Progenitor cell of endocrine pancreas (in vitro differentiated cells): ENCODE measurements around the gene STXBP5. TPM values are rescaled to one million over a fixed set of nuclear protein-coding genes. Genes with fewer than 3 reads are reported as not detected.

Experiments
- DNase-seq: peaks from one replicate; pipeline ENCODE4 v3.0.0; 2021; ENCODE audit warnings: low spot score; ENCODE audit not compliant: unreplicated experiment
- H3K27ac Mint-ChIP-seq: 2 replicates; pipeline ENCODE4 v1.8.0; 2021; ENCODE audit warnings: mild to moderate bottlenecking, moderate library complexity, mixed read lengths
- H3K27me3 Mint-ChIP-seq: 2 replicates; pipeline ENCODE4 v1.8.0; 2021; ENCODE audit warnings: mixed read lengths
- H3K36me3 Mint-ChIP-seq: 2 replicates; pipeline ENCODE4 v1.8.0; 2022; ENCODE audit warnings: mixed read lengths; ENCODE audit not compliant: insufficient read depth
- H3K4me1 Mint-ChIP-seq: 2 replicates; pipeline ENCODE4 v1.8.0; 2021; ENCODE audit warnings: low read depth, mixed read lengths
- H3K4me3 Mint-ChIP-seq: 2 replicates; pipeline ENCODE4 v1.8.0; 2021; ENCODE audit warnings: low read depth, mild to moderate bottlenecking, moderate library complexity, mixed read lengths
- H3K9me3 Mint-ChIP-seq: 2 replicates; pipeline ENCODE4 v1.8.0; 2021; ENCODE audit warnings: low read depth, mixed read lengths
- total RNA-seq: library from RNA; stranded (reverse); gene quantifications from 2 replicates; pipeline ENCODE4 v1.2.1, GENCODE V29; 2021
- TF ChIP-seq, protein P1 (sequence below): fragments of 200-600 bp; sonication (generic); IDR thresholded peaks from one replicate; pipeline ENCODE4 v1.5.0; 2021; ENCODE audit warnings: antibody characterized with exemption, mild to moderate bottlenecking; ENCODE audit not compliant: unreplicated experiment

The STXBP5 gene
- total RNA-seq, 1 donor from 2014 or later: 43.0 TPM

DNA sequence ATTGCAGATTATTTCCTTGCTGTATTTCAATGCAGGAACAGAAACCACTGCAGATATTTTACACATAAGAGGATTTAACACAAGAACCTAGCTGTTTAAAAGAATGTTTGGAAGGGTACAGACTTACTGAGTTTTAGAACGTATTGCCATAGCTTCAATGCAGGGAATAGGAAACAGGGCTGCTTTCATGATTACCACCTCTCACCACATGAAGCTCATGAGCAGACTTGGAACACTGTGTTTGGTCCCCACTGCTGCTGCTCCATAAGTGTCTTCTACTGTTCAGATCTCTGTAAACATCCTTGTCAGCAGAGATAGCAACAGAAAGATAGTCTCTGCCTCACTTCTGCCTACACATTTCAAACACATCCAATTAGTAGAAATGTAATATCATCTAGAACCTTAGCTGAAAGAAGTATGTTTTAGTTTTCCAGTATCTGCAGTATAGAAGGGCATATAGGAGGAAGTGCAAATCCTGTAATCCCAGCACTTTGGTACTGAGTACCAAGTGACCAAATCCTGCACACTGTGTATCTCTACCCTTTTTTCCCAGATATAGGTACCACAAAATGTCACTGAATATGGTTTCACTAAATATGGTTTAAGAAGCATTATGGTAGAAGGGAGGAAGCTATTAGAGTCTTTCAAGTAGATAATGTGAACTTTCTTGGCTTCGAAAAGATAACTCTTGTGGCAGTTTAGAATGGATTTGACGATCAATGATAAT, 51.9 kb downstream of the STXBP5 start:
- Mint-ChIP-seq H3K4me3 (no peak overlapping the region), H3K9me3 (peaks cover 19% of the 10 kb centered on the region), H3K27ac (no peak overlapping the region), H3K36me3 (peaks cover 40% of the 10 kb centered on the region), H3K4me1 (no peaks in the 10 kb centered on the region), H3K27me3 (no peaks in the 10 kb centered on the region)
- TF ChIP-seq, protein P1, sequence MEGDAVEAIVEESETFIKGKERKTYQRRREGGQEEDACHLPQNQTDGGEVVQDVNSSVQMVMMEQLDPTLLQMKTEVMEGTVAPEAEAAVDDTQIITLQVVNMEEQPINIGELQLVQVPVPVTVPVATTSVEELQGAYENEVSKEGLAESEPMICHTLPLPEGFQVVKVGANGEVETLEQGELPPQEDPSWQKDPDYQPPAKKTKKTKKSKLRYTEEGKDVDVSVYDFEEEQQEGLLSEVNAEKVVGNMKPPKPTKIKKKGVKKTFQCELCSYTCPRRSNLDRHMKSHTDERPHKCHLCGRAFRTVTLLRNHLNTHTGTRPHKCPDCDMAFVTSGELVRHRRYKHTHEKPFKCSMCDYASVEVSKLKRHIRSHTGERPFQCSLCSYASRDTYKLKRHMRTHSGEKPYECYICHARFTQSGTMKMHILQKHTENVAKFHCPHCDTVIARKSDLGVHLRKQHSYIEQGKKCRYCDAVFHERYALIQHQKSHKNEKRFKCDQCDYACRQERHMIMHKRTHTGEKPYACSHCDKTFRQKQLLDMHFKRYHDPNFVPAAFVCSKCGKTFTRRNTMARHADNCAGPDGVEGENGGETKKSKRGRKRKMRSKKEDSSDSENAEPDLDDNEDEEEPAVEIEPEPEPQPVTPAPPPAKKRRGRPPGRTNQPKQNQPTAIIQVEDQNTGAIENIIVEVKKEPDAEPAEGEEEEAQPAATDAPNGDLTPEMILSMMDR: no peak
- no peak for DNase-seq

DNA sequence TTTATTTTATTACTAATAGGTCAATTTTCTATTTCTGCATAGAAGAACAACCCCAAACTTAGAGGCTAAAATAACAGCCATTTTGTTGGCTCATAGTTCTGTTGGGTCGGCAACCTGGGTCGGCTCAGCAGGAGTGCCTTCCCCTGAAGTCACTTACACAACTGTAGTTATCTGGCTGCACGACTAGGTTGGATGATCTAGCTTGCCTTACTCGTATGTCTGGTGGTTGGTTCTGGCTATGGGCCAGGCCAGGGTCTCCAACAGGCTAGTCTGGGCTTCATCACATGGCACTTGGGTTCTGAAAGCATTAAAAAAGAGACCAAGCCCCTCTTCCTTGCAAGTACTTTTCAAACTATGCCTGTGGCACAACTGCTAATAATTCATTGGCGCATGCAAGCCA, 53.5 kb downstream of the STXBP5 start:
- TF ChIP-seq, protein P1: no peak
- Mint-ChIP-seq H3K27me3 (no peaks in the 10 kb centered on the region), H3K4me1 (peaks cover 5% of the 10 kb centered on the region), H3K9me3 (peaks cover 9% of the 10 kb centered on the region), H3K27ac (no peak overlapping the region), H3K4me3 (no peak overlapping the region), H3K36me3 (peaks cover 28% of the 10 kb centered on the region)
- no peak for DNase-seq

DNA sequence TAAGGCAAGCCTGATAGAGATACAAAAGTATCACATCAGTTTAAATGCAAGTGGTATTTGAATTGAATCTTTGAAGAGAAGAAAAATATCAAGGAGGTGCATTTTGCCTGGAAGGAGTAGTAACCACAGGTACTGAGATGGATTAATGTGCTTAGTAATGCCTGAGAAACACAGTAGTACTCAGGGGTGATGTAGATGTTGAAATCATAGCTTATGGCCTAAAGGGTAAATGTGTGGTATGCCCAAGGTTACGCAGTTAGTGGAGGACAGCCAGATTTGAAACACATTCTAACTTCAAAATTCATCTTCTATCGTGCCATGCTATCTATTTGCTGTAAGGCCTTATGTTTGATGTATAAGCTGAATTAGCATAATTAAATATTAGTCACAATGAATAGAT, 55.9 kb downstream of the STXBP5 start:
- Mint-ChIP-seq H3K36me3 (peaks cover 11% of the 10 kb centered on the region), H3K27me3 (no peaks in the 10 kb centered on the region), H3K4me3 (no peak overlapping the region), H3K9me3 (no peaks in the 10 kb centered on the region), H3K4me1 (peaks cover 5% of the 10 kb centered on the region), H3K27ac (no peak overlapping the region)
- TF ChIP-seq, protein P1: no peak
- no peak for DNase-seq

DNA sequence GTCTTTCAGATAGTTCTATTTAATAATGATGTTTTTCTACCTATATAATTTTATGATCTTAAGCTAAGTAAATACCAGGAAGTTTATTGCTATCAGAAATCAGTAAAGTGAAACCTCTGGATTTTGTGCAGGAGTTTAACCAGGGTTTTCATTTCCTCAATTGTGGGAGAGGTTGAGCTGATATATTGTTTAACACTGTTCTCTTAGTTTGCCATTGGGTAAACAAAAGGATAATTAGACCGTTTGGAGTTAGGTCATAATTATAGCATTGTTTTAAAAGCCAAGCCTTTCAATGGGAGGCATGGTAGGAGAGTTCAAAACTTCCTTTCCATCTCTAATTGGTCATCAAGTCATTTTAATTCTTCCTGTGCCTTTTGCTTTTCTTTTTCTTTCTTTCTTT, 58.7 kb downstream of the STXBP5 start:
- Mint-ChIP-seq H3K9me3 (no peaks in the 10 kb centered on the region), H3K4me1 (peaks cover 5% of the 10 kb centered on the region), H3K36me3 (peaks cover 15% of the 10 kb centered on the region), H3K27me3 (no peaks in the 10 kb centered on the region), H3K4me3 (no peak overlapping the region), H3K27ac (no peak overlapping the region)
- TF ChIP-seq, protein P1: no peak
- no peak for DNase-seq

DNA sequence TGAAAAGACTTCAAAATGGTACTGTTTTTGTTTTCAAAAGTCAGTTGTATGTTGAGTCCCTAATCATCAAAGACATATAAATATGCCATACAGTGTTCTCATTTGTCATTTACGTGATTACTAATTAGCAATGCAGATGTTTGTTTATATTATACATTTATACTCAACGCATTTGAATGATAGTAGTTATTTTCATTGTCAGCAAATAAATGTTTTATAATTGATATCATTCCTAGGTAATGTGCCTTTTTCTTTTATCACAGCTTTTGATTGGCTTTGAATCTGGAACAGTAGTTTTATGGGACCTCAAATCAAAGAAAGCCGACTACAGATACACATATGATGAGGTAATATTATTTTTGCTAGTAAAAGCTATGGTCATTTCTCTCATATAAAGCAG, 62.6 kb downstream of the STXBP5 start:
- peaks cover 3% of the 10 kb centered on the region for H3K4me1 Mint-ChIP-seq
- no peaks in the 10 kb centered on the region for H3K27me3 Mint-ChIP-seq
- peaks cover 25% of the 10 kb centered on the region for H3K36me3 Mint-ChIP-seq
- no peaks in the 10 kb centered on the region for H3K9me3 Mint-ChIP-seq
- H3K27ac Mint-ChIP-seq: no peak overlapping the region
- TF ChIP-seq, protein P1: no peak
- no peak overlapping the region for H3K4me3 Mint-ChIP-seq
- no peak for DNase-seq
